CD4-positive, alpha-beta T cell treated with Interleukin-10 for 1 hour (primary cell): ENCODE results near the gene NTNG1.
A peak's percentile ranks its signal among the peaks of the same experiment; 100 is the strongest.
"Not testable (repeated sequence)": the region's sequence is repeated elsewhere in the genome, so short reads cannot be mapped to it uniquely, and the experiment has no call there.

Experiments
- DNase-seq: peaks from one replicate; pipeline ENCODE4 v3.0.0-alpha.2; 2020

Gene NTNG1

DNA sequence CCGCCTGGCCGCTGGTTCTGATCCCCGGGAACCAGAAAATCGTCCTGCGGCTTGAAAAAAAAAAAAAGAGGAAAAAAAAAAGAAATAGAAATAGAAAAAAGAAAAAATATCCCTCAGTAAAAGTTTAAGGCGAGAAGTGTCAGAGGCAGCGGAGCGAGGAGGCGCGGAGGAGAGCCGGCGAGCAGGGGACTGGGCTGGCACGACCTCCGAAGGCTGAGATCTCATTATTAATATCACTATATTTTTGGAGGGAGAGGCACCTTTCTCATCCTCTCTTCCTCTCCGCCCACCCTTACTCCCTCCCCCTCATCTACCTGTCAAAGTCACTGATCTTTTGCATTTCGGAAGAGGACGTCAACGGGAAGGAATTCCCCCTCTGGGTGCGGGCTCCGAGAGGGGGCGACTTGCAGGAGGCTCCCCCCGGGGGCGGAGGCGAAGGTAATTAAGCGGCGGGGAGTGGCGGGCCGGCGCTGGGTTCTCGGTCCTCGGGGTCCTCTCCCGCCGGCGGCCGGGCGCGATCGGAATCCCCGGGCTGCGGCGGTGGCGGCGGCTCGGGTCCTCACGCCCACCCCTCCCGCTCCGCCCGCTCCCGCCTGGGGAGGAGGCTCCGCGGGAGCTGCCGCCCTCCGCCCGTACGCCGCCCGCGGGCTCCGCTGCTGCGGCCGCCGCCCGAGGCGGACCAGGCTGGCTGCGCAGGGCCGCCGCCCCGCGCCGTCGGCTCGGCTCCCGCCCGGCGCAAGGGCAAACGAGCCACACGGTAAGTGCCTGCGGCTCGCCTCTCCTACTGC lies at the start of gene NTNG1:
Gene NTNG1, plus strand, starts transcription at position 337 of the 788 bp plus-strand sequence.
- DNase-seq = peak; percentile 10

DNA sequence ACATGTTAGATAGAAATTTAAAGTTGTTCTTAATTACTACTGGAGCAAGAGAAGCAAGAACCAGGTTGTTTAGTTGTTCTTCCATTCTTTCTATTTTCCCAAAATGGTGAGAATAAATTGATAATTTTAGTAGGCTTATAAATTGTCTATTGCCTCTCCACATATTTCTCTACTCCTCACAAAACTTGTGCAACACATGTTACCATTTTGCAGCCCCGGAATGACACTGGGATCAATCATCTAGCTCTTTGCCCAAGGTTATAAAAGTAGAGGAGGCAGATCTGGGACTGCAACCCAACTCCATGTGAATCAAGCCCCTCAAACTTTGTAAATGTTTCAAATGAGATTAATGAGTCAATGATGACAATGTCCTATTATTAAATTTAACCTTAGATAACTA lies 49.4 kb upstream of the NTNG1 start:
- no peak for DNase-seq

DNA sequence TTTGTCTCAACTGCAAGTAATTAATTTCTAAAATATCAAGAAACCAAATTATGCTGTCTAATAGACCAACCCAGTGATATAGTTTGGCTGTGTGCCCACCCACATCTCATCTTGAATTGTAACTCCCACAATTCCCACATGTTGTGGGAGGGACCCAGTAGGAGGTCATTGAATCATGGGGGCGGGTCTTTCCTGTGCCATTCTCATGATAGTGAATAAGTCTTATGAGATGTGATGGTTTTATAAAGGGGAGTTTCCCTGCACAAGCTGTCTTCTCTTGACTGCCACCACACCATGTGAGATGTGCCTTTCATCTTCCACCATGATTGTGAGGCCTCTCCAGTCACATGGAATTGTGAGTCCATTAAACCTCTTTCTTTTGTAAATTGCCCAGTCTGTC lies 47.4 kb upstream of the NTNG1 start:
- DNase-seq = not testable (repeated sequence)

DNA sequence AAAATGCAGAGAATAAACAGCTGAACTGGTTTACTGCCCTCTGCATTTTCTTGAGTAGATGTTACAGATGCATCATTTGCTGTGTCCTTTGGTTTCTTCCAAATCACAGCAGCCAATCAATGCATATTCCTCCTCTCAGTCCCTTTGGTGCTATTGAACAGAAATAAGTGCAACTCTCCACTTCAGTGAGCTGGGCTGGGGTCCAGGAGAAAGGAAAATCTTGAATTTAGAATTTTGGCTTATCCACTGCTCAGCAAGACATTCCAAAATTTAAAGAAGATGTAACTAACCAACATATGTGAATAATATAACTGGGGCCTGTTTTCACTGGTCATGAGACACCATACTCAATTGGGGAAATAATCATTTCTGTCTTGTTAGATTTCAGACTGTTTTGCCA lies 45.2 kb upstream of the NTNG1 start:
- no peak for DNase-seq

DNA sequence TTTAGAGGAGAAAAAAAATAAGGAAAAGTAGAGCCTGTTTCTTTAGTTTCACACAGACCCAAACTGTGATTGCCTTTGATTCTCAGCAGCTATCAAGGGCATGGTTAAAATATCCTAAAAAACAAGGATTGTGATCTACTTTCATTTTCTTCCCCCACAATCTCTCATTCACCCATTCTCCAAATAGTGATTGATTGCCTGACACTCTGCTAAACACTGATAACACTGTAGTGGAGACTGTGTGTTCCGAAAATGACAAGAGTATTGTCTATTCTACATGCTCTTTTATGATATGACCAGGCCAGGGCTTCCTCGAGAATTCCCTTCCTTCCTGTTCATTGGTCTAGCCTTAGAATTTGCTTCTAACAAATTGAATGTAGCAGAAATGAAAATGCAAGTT lies 44.1 kb upstream of the NTNG1 start:
- no peak for DNase-seq

DNA sequence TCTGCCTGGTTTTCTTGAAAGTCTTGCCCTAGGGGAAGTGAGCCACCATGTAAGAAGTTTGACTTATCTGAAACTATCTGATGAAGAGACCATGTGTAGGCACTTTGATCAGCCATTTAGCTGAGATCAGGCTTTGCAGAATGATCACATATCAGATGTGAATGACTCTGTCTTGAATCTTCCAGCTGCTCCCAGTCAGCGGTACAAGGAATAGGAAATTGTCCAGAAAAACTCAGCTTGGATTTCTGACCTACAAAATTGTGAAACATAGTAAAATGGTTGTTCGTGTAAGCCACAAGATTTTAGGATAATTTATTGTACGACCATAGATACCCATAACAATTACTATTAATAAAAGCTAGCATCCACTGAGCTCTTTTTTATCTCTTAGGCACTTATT lies 41.9 kb upstream of the NTNG1 start:
- DNase-seq = no peak

DNA sequence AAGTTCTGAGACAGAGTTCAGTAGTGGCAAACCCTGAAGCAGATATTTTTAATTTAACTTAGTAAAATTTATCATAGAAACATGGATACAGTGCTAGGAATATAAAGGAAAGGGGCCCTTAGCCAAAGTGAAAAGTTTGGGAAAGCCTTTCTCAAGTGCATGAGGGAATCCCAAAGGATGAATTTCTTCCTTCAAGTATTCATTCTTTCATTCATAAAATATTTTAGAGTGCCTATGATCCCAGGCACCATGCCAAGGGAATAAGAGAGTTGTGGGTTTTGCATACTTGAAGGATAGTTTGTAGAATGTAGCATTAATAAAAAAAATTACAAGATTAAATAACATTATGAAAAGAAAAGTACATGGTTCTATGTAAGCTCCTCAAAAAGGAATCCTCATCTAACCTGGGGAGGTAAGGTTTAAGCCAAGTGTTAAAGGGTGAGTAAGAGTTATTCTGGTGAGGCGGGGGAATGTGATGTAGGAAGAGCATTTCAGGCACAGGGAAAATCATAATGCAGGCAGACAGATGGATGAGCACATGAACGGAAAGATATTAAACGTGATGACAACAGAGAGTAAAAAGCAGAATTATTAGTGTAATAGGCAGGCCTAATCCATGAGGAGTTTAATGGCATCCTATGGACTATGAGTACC lies 40.4 kb upstream of the NTNG1 start:
- no peak for DNase-seq

DNA sequence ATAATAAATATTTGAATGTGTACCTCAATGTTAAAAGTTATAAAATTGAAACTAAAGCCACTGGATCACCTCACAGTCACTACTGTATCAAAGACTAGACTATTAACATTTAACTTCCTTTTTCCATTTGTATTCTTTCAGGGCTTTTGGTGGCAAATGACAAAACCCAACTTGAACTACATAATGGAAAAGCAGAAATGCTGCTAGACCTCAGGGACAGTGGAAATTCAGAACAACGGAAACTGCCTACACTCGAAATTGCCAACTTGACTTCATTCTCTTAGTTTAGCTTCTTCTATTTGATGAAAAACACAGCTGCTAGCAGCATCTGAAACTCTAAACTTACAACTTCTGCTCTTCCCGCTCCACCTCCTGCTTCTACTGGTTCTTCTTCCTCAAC lies 34.9 kb upstream of the NTNG1 start:
- no peak for DNase-seq

DNA sequence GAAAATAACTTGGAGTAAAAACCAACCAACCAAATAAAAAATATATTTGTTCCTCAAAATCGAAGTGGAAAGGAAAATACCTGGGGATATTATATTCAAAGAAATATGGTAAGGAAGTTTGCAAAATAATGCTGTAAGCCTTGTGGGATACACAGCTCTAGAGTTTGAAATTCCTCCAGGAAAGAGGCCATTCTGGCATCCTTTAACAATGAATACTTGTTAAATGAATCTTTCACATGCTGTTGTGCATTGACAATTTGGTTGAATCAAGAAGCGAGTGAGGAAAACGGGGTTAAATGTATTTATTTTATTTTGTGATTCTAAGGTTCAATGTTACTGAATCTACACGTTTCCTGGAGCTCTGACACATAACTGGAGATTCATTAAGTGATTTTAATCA lies 30.5 kb upstream of the NTNG1 start:
- no peak for DNase-seq

DNA sequence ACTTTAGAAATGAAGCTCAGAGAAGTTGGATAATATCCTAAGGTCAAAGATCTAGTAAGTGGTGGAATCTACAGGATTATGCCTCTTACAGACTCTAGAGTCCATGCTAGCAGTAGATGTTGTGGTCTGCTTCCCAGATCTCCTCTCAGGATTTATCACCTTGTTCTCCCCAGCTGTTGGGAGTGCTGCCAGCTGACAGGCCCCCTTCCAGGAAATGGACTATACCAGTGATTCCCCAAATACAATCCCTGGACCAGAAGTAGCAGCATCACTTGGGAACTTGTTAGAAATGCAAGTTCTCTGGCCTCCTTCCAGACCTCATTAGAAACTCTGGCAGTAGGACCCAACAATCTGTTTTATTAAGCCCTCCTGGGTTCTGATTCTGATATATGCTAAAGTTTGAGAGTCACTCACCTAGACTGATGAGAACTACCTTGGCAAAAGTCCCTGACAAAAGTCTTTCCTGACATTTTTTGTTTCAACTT lies 24.5 kb upstream of the NTNG1 start:
- no peak for DNase-seq

DNA sequence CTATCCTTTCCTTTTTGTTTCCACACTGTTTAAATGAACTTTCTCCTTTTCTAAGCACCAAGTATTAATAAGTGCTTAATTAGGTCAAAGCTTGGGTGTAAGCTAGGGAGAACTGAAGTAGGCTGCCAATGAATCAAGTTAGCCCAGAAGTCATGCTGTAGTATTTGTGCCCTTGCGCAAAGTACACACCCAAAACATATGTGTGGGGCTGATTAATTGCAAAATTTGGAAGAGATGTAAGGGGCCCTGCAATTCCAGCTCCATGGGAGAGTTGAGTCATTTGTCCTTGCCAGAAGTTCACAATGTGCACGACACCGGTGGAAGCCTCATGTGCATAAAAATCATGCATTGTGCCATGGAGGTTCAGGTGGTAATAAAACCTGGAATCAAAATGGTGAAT lies 18.6 kb upstream of the NTNG1 start:
- no peak for DNase-seq

DNA sequence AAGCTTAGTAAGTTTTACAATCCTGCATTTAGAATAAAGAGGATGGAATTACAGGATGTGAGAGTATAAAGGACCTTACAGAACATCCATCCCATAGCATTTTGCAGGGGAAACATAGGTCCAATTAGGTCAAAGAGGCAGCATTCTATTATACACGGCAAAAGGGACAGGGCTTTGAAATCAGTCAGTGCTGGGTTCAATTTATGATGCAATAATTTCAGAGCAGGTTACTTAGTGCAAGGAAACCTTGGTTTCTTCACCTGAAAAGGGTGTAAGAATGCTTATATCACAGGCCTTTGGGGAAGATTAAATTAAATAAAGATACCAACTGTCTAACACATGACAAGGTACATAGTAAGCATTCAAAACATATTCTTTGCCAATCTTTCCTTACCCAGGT lies 17.1 kb upstream of the NTNG1 start:
- DNase-seq = no peak

DNA sequence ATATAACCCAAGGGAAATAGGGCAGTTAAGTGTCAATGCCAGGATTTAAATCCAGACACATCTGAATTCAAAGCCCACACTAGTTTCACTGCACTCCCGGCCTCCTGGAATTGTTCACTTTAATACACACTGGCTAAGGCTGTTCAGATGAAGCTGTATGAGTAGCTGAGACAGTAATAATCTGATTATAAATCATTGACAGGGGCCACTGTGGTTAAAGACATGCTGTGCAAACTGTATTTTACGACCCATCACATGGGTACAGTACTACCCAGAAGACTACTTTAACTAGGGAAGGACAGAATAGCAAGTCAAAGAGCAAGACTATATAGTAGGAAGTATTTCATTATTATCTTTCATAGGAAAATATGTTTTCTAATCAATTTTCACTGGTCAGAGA lies 16.1 kb upstream of the NTNG1 start:
- DNase-seq = no peak

DNA sequence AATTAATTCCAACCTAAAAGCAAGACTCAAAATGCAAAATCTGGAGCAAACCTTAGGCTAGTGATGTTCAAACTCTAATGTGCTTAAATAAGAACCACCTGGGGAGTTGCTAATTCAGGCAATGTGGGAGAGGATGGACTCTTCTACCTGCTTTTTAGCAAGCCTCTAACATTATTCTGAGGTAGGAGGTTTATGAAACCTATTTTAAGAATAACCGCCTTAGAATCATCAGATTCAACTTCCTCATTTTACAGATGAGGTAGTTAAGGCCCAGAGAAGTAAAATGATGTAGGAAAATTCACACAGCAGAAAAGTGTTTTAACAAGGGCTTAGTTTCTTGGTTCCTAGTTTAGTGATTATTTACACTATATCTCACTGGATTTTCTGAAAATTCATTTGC lies 8.6 kb upstream of the NTNG1 start:
- no peak for DNase-seq

DNA sequence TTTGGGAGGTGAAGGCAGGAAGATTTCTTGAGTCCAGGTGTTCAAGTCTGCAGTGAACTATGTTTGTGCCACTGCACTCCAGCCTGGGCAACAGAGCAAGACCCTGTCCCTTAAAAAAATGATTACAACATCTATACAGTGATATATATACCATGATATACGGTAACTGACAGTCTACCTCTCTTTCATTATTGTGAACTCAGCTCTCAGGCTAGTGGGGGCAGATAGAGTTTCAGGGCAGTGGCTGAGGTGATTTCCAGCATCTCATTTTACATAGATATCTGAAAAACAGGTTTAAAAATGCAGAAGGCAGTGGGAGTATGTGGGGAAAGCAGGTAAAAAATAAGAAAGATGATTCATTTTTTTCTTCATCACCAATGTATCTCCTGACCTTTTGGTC lies 8.1 kb upstream of the NTNG1 start:
- DNase-seq = no peak

DNA sequence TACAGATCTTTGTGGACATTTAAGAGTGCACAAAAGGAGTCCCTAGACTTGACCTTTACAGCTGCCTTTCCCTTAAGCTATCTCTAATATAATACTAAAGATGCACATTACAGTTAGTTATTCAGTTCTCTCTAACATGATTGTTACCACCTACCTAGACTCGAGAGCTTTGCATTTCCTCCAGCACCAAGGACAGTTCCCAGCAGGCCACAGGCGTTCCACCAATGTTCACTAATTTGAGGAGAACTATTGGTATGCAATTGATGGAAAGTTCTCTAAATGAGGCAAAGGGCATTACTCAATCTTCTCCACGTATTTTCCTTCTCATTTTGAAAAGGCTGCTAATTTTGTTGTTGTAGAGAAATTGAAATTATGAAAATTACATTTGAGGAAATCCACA lies 5.4 kb upstream of the NTNG1 start:
- no peak for DNase-seq

DNA sequence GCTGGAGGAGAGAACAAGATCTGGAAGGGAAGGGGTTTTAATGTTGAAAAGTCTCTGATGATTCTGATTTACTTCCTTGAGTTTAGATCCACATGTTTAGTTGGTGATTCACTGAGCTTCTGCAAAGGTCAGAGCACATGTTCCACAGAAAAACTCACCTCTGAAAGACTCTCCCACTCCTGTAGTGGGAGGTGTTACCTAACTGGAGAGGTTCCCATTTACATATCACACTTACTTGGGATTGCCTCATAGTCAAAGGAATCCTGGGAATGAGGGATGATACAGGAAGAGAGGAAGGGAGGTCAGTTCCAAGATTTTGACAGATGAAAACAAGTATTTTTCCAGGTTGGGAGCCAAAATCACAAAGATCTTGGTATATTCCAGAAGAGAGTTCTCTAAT lies 2.7 kb upstream of the NTNG1 start:
- no peak for DNase-seq

DNA sequence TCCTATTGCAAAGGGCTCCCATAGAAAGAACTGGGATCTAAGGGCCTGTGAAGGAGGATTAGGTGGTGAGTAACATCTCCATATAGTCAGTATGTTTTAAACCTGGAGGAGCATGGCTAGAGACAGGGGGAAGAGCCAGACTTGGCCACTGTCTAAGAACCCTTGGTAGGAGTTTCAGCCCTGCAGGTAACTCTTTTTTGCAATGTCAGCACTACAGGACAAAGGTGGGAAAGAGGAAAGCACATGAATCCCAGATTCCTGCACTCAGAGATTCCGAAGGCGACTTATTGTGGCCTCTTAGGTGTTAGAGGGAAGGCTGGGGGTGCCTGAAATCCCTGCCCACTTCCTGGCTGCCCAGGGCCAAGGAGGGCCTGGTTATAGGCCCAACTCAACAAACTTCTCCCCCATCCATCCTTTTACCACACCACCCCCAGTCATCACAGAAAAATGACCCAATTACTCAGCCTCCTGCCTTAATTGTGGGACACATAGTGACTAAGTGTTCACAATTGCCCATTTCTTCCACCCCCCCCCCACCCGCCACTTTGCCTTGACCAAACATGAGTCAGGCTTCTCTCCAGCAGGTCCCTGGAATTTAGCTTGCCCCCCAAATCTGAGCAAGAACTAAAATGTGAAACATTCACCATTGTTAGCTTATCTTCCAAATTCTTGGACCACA lies 1.9 kb upstream of the NTNG1 start:
- no peak for DNase-seq

DNA sequence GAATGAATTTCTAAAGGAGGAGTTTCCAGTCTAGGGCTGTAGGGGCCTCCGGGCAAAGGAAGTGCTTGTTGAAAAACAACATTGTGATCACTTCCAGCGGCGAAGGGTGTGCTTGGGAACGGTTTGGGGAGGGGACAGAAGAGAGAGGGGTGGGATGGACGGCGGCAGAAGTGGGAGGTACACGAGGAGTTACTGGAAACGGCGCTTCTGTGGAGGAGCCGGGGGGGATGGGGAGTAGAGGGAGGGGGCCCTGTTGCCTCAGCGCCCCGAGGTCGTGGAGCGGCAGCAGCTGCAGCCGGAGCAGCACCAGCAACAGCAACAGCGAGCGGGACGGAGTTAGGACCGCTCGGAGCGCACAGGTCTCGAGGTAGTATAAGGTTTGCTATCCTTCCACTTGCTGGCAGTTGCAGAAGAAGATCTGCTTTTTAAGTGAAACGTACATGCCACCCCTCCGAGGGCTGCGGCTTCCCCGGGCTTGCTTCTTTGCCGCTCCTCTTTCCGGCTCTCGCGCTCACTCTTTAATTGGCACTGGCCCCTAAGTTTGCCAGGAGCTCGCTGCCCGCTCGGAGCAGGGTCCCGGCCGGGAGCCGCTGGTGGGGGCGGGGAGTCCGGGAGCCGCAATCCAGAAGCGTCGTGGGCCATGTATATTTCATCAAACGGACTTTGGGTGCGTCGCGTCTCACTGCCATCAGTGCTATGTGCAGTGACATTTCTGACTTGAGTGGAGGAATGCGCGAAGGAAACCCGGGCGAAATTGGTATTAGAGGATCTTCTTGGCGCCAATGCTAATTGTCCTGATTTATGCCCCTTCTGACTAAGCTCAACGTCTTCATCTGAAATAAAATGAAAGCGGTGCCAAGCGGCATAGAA lies 771 bp upstream of the NTNG1 start:
- no peak for DNase-seq

DNA sequence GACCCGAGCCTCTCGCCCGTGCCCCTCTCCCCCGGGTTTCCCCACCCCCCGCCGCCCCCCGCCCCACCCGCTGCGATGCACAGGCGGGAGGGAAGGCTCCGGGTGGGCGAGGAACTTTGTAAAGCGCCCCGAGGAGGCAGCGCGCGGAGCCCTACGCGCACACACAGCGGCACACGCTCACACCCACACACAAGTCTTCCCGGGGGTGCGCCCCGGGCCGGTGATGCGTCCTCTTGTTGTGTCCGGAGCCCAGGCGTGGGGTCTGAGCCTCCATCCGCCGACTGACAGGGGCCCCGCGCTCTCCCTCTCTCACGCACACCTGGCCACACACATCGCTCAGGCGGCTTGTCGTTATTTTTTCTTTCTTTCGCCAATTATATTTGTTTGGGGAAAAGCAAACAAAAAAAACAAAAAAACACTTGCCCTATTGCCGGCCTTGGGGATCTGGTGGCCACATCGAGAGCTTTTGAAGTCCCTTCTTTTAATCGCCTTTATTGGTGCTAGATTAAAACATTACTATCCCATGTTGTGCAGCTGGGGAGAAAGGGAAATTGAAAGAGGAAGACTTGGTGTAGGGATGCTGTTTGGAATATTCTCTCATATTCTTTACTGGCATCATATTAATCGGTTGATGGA lies 770 bp downstream of the NTNG1 start:
- DNase-seq = no peak

DNA sequence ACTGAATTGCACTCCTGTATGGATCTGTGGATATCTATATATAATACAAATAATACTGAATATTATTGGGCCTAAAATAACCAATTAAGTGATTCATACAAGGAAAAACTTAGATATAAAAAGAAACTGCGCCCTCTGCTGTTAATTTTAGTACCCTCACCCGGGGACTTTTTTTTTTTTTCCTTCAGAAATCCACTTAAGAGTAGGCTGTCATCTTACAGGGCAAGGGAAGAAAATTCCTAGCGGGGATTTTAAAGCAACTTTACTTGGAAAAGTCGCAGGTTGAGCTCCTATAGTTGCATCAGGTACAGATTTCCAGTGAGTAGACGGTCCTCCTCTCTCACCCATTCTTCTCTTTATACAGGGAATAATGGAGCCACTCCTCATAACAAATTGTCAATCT lies 1.3 kb downstream of the NTNG1 start:
- peak; percentile 27 for DNase-seq

DNA sequence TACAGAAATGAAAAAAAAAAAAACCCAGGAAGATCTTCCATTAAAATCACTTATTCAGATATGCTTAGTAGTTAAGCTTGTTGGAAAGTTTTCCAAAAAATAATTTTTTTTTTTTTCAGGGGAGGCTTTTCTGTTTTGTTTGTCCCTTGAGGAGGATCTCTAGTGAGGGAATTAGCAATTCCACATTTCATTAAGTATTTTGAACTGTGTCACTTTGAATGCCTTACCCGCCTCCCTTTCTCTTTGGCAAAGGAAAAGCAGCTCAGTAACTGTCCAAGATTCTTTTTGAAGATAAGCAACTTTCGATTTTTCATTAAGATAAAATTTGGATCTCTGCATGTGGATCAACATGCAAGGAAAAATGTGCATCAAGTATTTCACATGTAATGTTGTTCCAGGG lies 1.8 kb downstream of the NTNG1 start:
- DNase-seq = no peak

DNA sequence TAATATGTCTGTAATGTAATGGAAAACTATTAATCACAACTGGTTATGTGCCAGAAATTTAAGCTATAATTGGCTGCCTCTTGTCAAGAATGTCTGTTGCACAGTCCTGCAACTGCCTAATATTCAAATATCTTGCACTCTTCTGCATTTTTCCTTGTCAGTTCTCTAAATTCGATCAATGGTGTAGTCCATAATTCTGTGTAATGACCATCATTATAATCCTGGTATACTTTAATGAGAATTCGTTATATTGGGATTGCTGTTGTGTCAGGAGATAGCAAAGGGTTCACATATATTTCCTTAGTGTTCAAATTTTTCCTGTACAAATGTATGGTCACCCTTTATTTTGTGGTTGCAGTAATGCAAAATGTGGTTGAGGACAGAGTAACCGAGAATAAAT lies 4.8 kb downstream of the NTNG1 start:
- DNase-seq = no peak
